ENCODE results near the gene SMIM5.

DNA sequence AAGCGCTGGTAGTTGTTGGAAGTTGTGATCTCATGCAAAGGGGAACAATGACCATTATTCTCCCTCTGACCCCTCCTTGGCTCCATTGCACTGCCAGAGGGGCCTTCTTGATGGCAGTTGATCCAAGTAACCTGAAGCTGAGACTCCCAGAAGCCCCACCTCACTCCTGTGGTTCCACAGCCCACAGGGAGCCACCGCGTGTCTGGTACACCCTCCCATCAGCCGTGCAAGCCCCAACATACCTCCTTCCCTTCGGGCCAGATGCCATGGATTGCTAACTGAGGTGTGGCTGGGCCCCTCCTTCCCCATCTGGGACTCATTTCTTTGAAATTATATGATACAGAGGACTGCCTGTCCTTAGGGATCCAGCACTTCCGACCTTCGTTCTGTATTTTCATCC, 51.7 kb downstream of the SMIM5 start:
- TF ChIP-seq POLR2A (IDR thresholded peaks at IDR 0.05; ENCODE audit: low read length) (no peak), CHD2 (IDR thresholded peaks at IDR 0.05; ENCODE audit: low read length, partially characterized antibody) (no peak), CTCF (IDR thresholded peaks at IDR 0.05) (no peak)
